GM13976 (cell line): ENCODE results near the gene TAL1.

Experiments
- DNase-seq: peaks from one replicate; pipeline ENCODE4 v3.0.0; 2012; ENCODE audit warnings: low spot score
- in situ Hi-C: fragments of 300-500 bp; cut with MboI; formaldehyde crosslinking; loops from one replicate; pipeline ENCODE4 v1.12.0; 2022; ENCODE audit warnings: low sequenced_read_pairs, mixed read lengths, inconsistent platforms; ENCODE audit not compliant: unreplicated experiment
- TF ChIP-seq, protein P1 (sequence below): IDR thresholded peaks from 2 replicates; pipeline ENCODE4 v1.5.1; 2012; ENCODE audit warnings: borderline replicate concordance, mild to moderate bottlenecking; ENCODE audit not compliant: insufficient read depth; ENCODE audit errors: extremely low read depth, missing control alignments, control extremely low read depth

The TAL1 gene

DNA sequence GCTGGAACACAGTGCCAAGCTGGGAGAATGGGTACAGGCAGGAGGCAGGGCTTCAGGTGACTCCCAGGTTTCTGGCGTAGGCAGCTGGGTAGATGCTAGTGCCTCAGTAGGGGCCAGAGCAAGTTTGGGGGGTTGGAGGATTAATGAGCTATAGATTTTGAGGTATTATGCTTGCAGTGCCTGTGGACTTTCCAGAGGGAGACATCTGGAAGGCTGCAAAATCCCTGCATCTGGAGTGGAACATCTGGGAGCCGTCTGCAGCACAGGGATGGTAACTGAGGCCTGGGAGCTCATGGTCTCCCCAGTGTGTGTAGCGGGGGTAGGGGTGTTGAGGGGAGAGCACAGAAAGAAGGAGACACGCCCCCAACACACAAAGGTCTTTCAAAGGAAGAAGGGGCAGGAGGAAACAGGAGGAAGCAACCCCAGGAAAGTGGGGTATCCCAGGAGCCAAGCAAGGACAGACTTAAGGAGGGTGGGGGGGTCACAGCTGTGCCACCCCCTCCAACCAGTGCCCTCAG, 40.0 kb downstream of the TAL1 start:
- DNase-seq = no peak
- TF ChIP-seq, protein P1, sequence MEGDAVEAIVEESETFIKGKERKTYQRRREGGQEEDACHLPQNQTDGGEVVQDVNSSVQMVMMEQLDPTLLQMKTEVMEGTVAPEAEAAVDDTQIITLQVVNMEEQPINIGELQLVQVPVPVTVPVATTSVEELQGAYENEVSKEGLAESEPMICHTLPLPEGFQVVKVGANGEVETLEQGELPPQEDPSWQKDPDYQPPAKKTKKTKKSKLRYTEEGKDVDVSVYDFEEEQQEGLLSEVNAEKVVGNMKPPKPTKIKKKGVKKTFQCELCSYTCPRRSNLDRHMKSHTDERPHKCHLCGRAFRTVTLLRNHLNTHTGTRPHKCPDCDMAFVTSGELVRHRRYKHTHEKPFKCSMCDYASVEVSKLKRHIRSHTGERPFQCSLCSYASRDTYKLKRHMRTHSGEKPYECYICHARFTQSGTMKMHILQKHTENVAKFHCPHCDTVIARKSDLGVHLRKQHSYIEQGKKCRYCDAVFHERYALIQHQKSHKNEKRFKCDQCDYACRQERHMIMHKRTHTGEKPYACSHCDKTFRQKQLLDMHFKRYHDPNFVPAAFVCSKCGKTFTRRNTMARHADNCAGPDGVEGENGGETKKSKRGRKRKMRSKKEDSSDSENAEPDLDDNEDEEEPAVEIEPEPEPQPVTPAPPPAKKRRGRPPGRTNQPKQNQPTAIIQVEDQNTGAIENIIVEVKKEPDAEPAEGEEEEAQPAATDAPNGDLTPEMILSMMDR = no peak
- in situ Hi-C loops = loop anchor here (25.0 kb wide), 1 partner anchor 520 kb away; no protein-coding TSS in a partner anchor

DNA sequence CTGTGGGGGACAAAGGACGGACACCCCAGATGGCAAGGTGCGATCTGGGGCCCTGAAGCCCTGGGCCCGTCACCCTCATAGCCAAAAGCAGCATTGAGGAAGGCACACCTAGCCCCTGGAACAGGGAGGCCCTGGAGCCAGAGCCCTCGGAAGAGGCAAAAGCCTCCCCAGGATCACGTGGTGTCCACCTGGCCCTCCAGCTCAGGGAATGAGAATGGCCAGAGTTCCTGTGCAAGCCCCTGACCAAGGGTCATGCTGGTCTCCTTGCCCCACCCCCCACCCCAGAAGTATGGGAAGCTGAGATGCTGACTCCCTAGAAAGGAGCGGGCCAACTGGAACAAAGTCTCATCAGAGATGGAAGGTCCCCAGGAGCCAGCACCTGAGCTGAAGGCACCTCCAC, 41.2 kb downstream of the TAL1 start:
- no peak for DNase-seq
- TF ChIP-seq, protein P1 = no peak
- in situ Hi-C loops = loop anchor here (25.0 kb wide), 1 partner anchor 521 kb away; no protein-coding TSS in a partner anchor

DNA sequence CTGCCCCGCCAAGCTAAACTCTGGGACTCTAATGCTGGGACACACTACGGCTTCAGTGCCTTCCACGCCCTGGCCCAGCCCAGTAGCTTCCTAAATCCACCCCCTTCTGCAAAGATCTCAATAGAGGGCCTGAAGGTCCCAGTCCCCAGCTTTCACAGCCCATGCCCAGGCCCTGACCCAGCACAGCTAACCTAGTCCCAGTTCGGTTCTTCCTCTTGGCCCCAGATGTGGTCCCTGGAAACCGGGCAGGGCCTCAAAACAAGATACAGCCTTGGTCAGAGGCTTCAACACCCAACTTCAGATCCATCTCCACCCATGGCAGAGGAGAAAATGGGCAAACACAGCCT, 41.5 kb downstream of the TAL1 start:
- in situ Hi-C loops = loop anchor here (25.0 kb wide), 1 partner anchor 522 kb away; no protein-coding TSS in a partner anchor
- no peak for DNase-seq

DNA sequence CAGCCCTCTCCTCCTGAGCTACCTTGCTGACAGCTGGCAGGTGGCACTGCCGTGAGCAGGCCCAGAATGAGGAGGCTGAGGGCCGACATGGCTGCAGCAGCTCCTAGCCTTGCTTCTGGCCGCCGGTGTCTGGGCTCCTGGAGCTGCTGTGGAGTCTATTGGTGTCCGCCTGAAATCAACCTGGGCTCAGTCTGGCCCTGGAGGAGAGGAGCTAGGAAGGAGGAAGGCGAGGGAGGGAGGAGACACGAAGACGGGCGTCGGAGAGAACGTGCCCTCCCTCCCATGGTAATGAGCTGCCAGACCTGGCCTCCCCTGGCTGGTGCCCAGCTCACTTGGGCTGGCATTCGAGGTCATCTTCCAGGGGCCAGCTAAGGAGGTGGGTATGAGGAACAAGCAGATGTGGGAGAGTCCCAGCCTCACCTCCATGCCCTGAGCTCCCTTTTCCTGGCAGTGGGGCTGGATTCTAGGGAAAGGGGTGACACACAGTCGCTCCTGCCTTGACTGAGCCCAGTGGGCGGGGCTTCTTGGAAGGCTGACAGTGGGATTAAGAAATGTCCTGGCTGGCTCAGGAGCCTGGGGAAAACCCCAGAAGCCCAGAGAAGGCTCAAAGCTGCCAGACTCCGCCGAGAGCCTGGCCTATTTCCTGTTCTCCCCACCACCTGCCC, 42.0 kb downstream of the TAL1 start, which contains the start of gene PDZK1IP1:
Gene PDZK1IP1 (minus strand): TSS at position 193 of the 665 bp plus-strand sequence. CDS start 104 bp downstream, at position 89.
- no peak for DNase-seq
- in situ Hi-C loops = loop anchor here (25.0 kb wide), 1 partner anchor 522 kb away; no protein-coding TSS in a partner anchor
- TF ChIP-seq, protein P1 = no peak

More for the DNA sequence above, 41.5 kb downstream of the TAL1 start:
- TF ChIP-seq, protein P1 = no peak

DNA sequence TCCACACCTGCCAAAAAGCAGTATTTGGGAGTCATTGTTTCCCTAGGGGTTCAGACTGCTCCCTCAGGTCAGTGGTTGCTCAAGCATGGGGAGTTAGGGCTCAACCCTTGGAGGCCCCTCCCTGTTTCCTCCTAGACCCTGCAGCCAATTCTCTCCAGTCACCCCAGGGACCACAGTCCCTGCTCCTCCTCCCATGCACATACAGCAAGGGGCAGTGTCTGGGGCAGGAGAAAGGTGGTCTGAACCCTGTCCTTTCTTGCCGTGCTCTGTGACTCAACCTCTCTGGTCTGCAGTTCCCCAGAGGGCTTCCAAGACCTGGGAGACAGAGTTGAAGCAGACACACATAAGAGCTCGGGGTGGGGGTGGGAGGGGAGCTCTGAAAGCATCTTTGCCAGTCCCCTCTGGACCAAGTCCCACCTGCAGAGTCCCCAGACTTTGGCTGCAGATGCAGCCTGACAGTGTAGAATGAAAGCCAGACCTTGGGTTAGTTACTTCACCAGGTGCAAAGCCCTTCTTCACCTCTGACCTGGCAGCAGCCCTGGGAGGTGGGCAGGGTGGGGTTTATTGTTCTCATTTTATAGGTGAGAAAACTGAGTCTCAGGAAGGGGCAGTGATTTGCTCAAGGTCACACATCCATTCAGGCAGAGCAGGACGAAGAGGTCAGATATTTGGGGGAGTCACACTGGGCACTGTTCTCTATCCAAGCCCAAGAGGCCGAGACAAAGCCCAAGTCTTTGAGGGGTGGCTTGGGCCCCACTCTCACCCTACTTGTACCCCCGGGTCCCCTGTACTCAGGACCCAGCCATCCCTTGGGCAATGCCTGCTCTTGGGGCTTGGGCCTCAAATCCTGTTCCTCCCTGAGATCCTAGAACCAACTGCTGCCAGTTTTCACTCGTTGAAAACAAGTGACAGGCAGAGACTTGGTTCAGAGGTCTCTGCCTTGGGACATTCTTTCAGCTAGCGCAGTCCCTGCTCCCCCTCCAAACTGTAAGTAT, 42.9 kb downstream of the TAL1 start:
- TF ChIP-seq, protein P1 = no peak
- in situ Hi-C loops = loop anchor here (25.0 kb wide), 1 partner anchor 523 kb away; no protein-coding TSS in a partner anchor
- no peak for DNase-seq

DNA sequence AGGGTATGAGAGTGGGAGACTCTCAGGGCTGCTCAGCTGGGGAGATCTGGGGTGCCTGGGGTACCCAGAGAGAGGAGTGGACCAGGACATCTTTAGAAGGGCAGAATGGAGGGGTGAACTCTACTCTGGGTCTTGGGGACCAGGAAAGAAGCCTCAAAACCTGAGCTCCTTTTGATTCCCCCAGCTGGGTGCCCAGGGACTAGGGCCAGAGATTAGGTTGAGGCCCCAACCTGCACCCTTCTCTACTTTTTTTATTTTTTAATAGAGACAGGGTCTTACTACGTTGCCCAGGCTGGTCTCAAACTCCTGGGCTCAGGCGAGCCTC, 44.1 kb downstream of the TAL1 start:
- in situ Hi-C loops = loop anchor here (25.0 kb wide), 1 partner anchor 524 kb away; no protein-coding TSS in a partner anchor
- TF ChIP-seq, protein P1 = no peak

More for the DNA sequence above, 44.1 kb downstream of the TAL1 start:
- DNase-seq = no peak
